GM19240 (cell line): Measurements from ENCODE around the gene GUCY1A1.

Experiments
- DNase-seq: peaks from one replicate; pipeline ENCODE4 v3.0.0; 2011; ENCODE audit warnings: low spot score; ENCODE audit not compliant: insufficient read length

Gene GUCY1A1

DNA sequence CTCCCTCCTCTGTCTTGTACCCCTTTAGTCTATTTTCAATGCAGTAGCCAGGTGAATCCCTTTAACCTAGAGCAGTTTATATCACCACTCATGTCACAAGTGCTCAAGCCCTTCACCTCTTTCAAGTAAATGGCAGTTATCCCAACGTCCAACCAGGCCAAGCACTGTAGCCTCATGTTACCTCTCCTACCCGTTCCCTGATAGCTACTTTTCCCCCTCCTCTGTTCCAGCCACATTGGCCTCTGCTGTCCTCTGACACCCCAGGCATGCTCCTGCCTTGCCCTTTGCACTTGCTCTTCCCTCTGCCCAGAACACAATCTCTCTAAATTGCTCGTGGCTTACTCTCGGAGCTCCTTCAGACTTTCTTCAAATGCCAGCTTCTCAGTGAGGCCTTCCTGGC is 107.4 kb downstream of the GUCY1A1 start:
- DNase-seq = no peak

DNA sequence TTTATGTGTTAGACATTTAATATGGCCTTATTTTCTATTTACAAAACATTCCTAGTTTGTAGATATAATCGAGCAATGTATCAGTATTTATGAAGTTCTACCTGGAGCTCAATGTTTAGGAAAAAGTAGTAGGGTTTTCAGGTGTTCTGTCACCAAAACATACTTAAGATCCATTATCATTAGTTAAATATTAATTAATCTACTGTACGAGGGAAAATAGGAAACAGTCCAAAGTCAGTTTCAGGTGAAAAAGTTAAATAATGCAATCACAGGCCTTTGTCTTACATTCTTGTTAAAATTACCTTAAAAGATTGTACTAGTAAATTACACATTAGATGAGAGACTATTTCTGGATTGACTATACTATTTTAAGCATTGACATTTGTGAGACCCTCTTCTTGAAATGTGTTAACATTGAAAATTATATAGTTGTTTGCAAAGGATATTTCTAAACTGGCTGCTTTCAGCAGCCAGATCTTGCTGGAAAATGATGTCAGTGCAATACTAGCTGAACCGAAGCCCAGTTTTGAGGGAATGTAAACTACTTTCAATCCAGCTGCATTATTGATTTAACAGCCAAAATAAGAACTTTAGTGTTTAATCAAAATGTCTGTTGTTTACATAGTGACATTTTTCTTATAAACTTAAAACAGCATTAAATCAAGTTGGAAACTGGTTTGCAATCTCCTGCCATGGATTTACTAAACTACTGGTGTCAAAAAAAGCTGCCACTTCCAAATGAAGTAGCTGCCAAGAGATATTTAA is 111.5 kb downstream of the GUCY1A1 start:
- DNase-seq = no peak

DNA sequence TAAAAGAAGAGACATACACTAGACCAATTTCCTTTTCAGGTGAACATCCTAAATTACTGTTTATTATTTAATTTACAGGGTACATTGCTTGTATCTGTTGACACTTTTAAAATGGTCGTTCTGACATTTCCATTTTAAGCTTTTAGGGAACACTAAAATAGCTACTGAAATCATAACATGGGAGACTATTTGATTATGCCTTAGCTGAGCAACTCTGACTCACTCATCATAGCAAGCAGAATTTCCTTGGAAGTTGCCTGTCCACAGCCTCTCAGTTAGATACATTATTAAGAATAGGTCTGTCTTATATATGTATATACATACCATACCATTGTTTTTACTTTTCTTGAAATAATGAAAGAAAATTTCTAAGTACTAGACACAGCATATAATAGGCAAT is 114.1 kb downstream of the GUCY1A1 start:
- DNase-seq = no peak

DNA sequence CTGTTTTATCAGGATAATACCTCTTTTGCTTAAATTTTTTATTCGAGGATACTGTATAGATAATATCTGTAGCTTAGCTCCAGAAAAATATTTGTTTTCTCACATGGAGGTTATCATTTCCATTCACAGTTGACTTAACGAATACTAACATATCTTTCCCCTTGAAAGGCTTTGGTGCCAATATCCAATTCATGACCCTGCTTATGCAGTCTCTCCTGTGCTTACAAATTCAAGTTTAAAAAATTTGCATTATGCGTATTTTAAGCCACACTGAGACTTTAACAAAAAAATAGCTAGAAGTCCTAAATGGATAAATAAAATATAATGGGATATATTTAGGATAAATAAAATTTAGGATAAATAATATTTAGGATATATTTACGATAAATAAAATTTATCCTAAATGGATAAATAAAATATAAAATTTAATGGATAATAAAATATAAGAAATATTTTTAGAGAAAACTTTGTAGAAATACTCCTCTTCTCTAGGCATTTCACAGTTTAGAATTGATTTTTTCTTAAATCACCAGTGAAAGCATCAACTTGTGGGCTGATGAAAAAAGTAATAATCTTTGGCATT is 114.7 kb downstream of the GUCY1A1 start:
- DNase-seq = no peak
